ENCODE measurements around the gene RNF149. TPM values are rescaled to one million over a fixed set of nuclear protein-coding genes. Genes with fewer than 3 reads are reported as not detected.
"Not testable (repeated sequence)": the region's sequence is repeated elsewhere in the genome, so short reads cannot be mapped to it uniquely, and the experiment has no call there.

RNF149 gene
- 10 to 100 TPM; 30.9 to 50.8 TPM for total RNA-seq

GRCh38 chr2:101308432-101309210 lies at the start of gene RNF149:
TSS of gene RNF149 (minus strand) at chr2:101308701. CDS start at chr2:101308588, 113 bp downstream.
- peaks cover 77% of the 10 kb centered on the region for H3K4me1 Mint-ChIP-seq (ENCODE audit: low read depth)
- peak within 1 kb of the TSS; percentile 97 for H3K27ac Mint-ChIP-seq
- H3K27me3 Mint-ChIP-seq (ENCODE audit: low read depth), result no peaks in the 10 kb centered on the region

GRCh38 chr2:101357376-101357775 lies 48.9 kb upstream of the RNF149 start:
- Mint-ChIP-seq H3K36me3 (ENCODE audit: insufficient read depth in 2 of 2) (no peaks in the 10 kb centered on the region), H3K27ac (no peak overlapping the region), H3K4me1 (ENCODE audit: low read depth) (peaks cover 14% of the 10 kb centered on the region), H3K9me3 (no peaks in the 10 kb centered on the region), H3K4me3 (no peak overlapping the region), H3K27me3 (ENCODE audit: low read depth) (no peaks in the 10 kb centered on the region)
- DNase-seq (no peak), ATAC-seq (replicated peaks in 1 of 2) (no peak)

More at GRCh38 chr2:101308432-101309210, at the start of gene RNF149:
- ATAC-seq (replicated peaks in 1 of 2) (peak; percentile 60), DNase-seq (peak; percentile 92 to 96)
- Mint-ChIP-seq H3K9me3 (no peaks in the 10 kb centered on the region), H3K4me3 (peak within 1 kb of the TSS; percentile 98), H3K36me3 (ENCODE audit: insufficient read depth in 2 of 2) (peaks cover 2 to 6% of the 10 kb centered on the region in 2 donors)

GRCh38 chr2:101356521-101356920 lies 48.0 kb upstream of the RNF149 start:
- DNase-seq (no peak), ATAC-seq (replicated peaks in 1 of 2) (no peak)
- H3K4me1 Mint-ChIP-seq (ENCODE audit: low read depth), result peaks cover 7% of the 10 kb centered on the region
- H3K9me3 Mint-ChIP-seq, result no peaks in the 10 kb centered on the region
- H3K36me3 Mint-ChIP-seq (ENCODE audit: insufficient read depth in 2 of 2), result no peaks in the 10 kb centered on the region
- H3K27ac Mint-ChIP-seq, result no peak overlapping the region
- no peaks in the 10 kb centered on the region for H3K27me3 Mint-ChIP-seq (ENCODE audit: low read depth)
- no peak overlapping the region for H3K4me3 Mint-ChIP-seq

GRCh38 chr2:101356055-101356454 lies 47.6 kb upstream of the RNF149 start:
- H3K4me3 Mint-ChIP-seq, result no peak overlapping the region
- no peak overlapping the region for H3K27ac Mint-ChIP-seq
- H3K4me1 Mint-ChIP-seq (ENCODE audit: low read depth), result peaks cover 2% of the 10 kb centered on the region
- H3K36me3 Mint-ChIP-seq (ENCODE audit: insufficient read depth in 2 of 2), result no peaks in the 10 kb centered on the region
- ATAC-seq (replicated peaks in 1 of 2) (no peak), DNase-seq (no peak)
- H3K9me3 Mint-ChIP-seq, result no peaks in the 10 kb centered on the region
- no peaks in the 10 kb centered on the region for H3K27me3 Mint-ChIP-seq (ENCODE audit: low read depth)

- ATAC-seq (replicated peaks in 1 of 2), result no peak
- Mint-ChIP-seq H3K27me3 (ENCODE audit: low read depth) (no peaks in the 10 kb centered on the region), H3K4me1 (ENCODE audit: low read depth) (no peaks in the 10 kb centered on the region), H3K36me3 (ENCODE audit: insufficient read depth in 2 of 2) (no peaks in the 10 kb centered on the region), H3K9me3 (no peaks in the 10 kb centered on the region), H3K4me3 (no peak overlapping the region), H3K27ac (no peak overlapping the region)
- DNase-seq, result no peak
Observed at GRCh38 chr2:101355401-101356054, 47.0 kb upstream of the RNF149 start.

GRCh38 chr2:101354420-101355311 lies 46.2 kb upstream of the RNF149 start:
- H3K4me1 Mint-ChIP-seq (ENCODE audit: low read depth), result no peaks in the 10 kb centered on the region

GRCh38 chr2:101352631-101353030 lies 44.1 kb upstream of the RNF149 start:
- DNase-seq; H3K27me3 Mint-ChIP-seq (ENCODE audit: low read depth); H3K36me3 Mint-ChIP-seq (ENCODE audit: insufficient read depth in 2 of 2); H3K4me3 Mint-ChIP-seq; H3K4me1 Mint-ChIP-seq (ENCODE audit: low read depth); H3K9me3 Mint-ChIP-seq; ATAC-seq (replicated peaks in 1 of 2); H3K27ac Mint-ChIP-seq: not testable (repeated sequence)

More at GRCh38 chr2:101354420-101355311, 46.2 kb upstream of the RNF149 start:
- H3K36me3 Mint-ChIP-seq (ENCODE audit: insufficient read depth in 2 of 2), result no peaks in the 10 kb centered on the region
- no peaks in the 10 kb centered on the region for H3K27me3 Mint-ChIP-seq (ENCODE audit: low read depth)
- no peak overlapping the region for H3K27ac Mint-ChIP-seq
- H3K4me3 Mint-ChIP-seq, result no peak overlapping the region
- ATAC-seq (replicated peaks in 1 of 2) (no peak), DNase-seq (no peak)
- H3K9me3 Mint-ChIP-seq, result no peaks in the 10 kb centered on the region

GRCh38 chr2:101351207-101351606 lies 42.7 kb upstream of the RNF149 start:
- H3K27ac Mint-ChIP-seq, result no peak overlapping the region
- H3K4me1 Mint-ChIP-seq (ENCODE audit: low read depth), result no peaks in the 10 kb centered on the region
- no peak overlapping the region for H3K4me3 Mint-ChIP-seq
- DNase-seq (no peak), ATAC-seq (replicated peaks in 1 of 2) (no peak)
- H3K36me3 Mint-ChIP-seq (ENCODE audit: insufficient read depth in 2 of 2), result no peaks in the 10 kb centered on the region
- H3K27me3 Mint-ChIP-seq (ENCODE audit: low read depth), result no peaks in the 10 kb centered on the region
- no peaks in the 10 kb centered on the region for H3K9me3 Mint-ChIP-seq

GRCh38 chr2:101349893-101350662 lies 41.6 kb upstream of the RNF149 start:
- Mint-ChIP-seq H3K4me3 (no peak overlapping the region), H3K27ac (no peak overlapping the region), H3K9me3 (no peaks in the 10 kb centered on the region), H3K27me3 (ENCODE audit: low read depth) (no peaks in the 10 kb centered on the region), H3K36me3 (ENCODE audit: insufficient read depth in 2 of 2) (no peaks in the 10 kb centered on the region), H3K4me1 (ENCODE audit: low read depth) (no peaks in the 10 kb centered on the region)
- DNase-seq (no peak), ATAC-seq (replicated peaks in 1 of 2) (peak in 1 of 2 donors; percentile 43)

- Mint-ChIP-seq H3K9me3 (no peaks in the 10 kb centered on the region), H3K36me3 (ENCODE audit: insufficient read depth in 2 of 2) (no peaks in the 10 kb centered on the region), H3K27me3 (ENCODE audit: low read depth) (no peaks in the 10 kb centered on the region), H3K27ac (no peak overlapping the region), H3K4me3 (no peak overlapping the region), H3K4me1 (ENCODE audit: low read depth) (no peaks in the 10 kb centered on the region)
- DNase-seq (no peak), ATAC-seq (replicated peaks in 1 of 2) (no peak)
Observed at GRCh38 chr2:101348883-101349282, 40.4 kb upstream of the RNF149 start.

- no peaks in the 10 kb centered on the region for H3K9me3 Mint-ChIP-seq
- H3K4me3 Mint-ChIP-seq, result no peak overlapping the region
- peaks cover 6% of the 10 kb centered on the region for H3K4me1 Mint-ChIP-seq (ENCODE audit: low read depth)
- H3K27ac Mint-ChIP-seq, result no peak overlapping the region
- DNase-seq (no peak), ATAC-seq (replicated peaks in 1 of 2) (no peak)
- no peaks in the 10 kb centered on the region for H3K27me3 Mint-ChIP-seq (ENCODE audit: low read depth)
- H3K36me3 Mint-ChIP-seq (ENCODE audit: insufficient read depth in 2 of 2), result no peaks in the 10 kb centered on the region
Observed at GRCh38 chr2:101346909-101347308, 38.4 kb upstream of the RNF149 start.

GRCh38 chr2:101344137-101344536 lies 35.6 kb upstream of the RNF149 start:
- H3K9me3 Mint-ChIP-seq, result no peaks in the 10 kb centered on the region
- no peaks in the 10 kb centered on the region for H3K36me3 Mint-ChIP-seq (ENCODE audit: insufficient read depth in 2 of 2)
- no peaks in the 10 kb centered on the region for H3K27me3 Mint-ChIP-seq (ENCODE audit: low read depth)
- H3K4me3 Mint-ChIP-seq, result no peak overlapping the region
- ATAC-seq (replicated peaks in 1 of 2) (no peak), DNase-seq (no peak)
- H3K27ac Mint-ChIP-seq, result no peak overlapping the region
- peaks cover 15% of the 10 kb centered on the region for H3K4me1 Mint-ChIP-seq (ENCODE audit: low read depth)

Measured in activated T-cell treated with anti-CD3 and anti-CD28 coated beads, Interleukin-2, amount 50 U/mL, for 72 hours (primary cell).